Measurements from ENCODE around the gene REG3G.

REG3G gene

GRCh38 chr2:79025421-79025820, at the start of gene REG3G:
Gene REG3G, plus strand, starts transcription at chr2:79025702. Its CDS starts 392 bp downstream, at chr2:79026094.
- H3K27me3 ChIP-seq (ENCODE audit: control insufficient read depth, insufficient read depth, low read length): no peaks in the 10 kb centered on the region
- H3K4me1 ChIP-seq (ENCODE audit: control insufficient read depth, insufficient read depth, low read length): no peaks in the 10 kb centered on the region
- H3K9ac ChIP-seq (ENCODE audit: low read length): no peak within 1 kb of the TSS
- no peak within 1 kb of the TSS for H3K27ac ChIP-seq (ENCODE audit: low read depth, low read length)
- no peak within 1 kb of the TSS for H3K4me3 ChIP-seq (ENCODE audit: low read length)
- no peaks in the 10 kb centered on the region for H3K36me3 ChIP-seq (ENCODE audit: control insufficient read depth, insufficient read depth, low read length)

- Histone ChIP-seq H3K4me3 (ENCODE audit: low read length) (no peak overlapping the region), H3K36me3 (ENCODE audit: control insufficient read depth, insufficient read depth, low read length) (no peaks in the 10 kb centered on the region), H3K9ac (ENCODE audit: low read length) (no peak overlapping the region), H3K27me3 (ENCODE audit: control insufficient read depth, insufficient read depth, low read length) (no peaks in the 10 kb centered on the region), H3K4me1 (ENCODE audit: control insufficient read depth, insufficient read depth, low read length) (no peaks in the 10 kb centered on the region), H3K27ac (ENCODE audit: low read depth, low read length) (no peak overlapping the region)
Observed at GRCh38 chr2:78977661-78978145, 47.8 kb upstream of the REG3G start.

GRCh38 chr2:78978340-78978739, 47.2 kb upstream of the REG3G start:
- Histone ChIP-seq H3K27ac (ENCODE audit: low read depth, low read length) (no peak overlapping the region), H3K9ac (ENCODE audit: low read length) (no peak overlapping the region), H3K4me1 (ENCODE audit: control insufficient read depth, insufficient read depth, low read length) (no peaks in the 10 kb centered on the region), H3K27me3 (ENCODE audit: control insufficient read depth, insufficient read depth, low read length) (no peaks in the 10 kb centered on the region), H3K4me3 (ENCODE audit: low read length) (no peak overlapping the region), H3K36me3 (ENCODE audit: control insufficient read depth, insufficient read depth, low read length) (no peaks in the 10 kb centered on the region)

GRCh38 chr2:78979380-78980151, 45.9 kb upstream of the REG3G start:
- no peak overlapping the region for H3K9ac ChIP-seq (ENCODE audit: low read length)
- H3K4me1 ChIP-seq (ENCODE audit: control insufficient read depth, insufficient read depth, low read length): no peaks in the 10 kb centered on the region
- no peaks in the 10 kb centered on the region for H3K36me3 ChIP-seq (ENCODE audit: control insufficient read depth, insufficient read depth, low read length)
- no peak overlapping the region for H3K4me3 ChIP-seq (ENCODE audit: low read length)
- H3K27ac ChIP-seq (ENCODE audit: low read depth, low read length): no peak overlapping the region
- H3K27me3 ChIP-seq (ENCODE audit: control insufficient read depth, insufficient read depth, low read length): no peaks in the 10 kb centered on the region

- Histone ChIP-seq H3K27ac (ENCODE audit: low read depth, low read length) (no peak overlapping the region), H3K4me3 (ENCODE audit: low read length) (no peak overlapping the region), H3K4me1 (ENCODE audit: control insufficient read depth, insufficient read depth, low read length) (no peaks in the 10 kb centered on the region), H3K27me3 (ENCODE audit: control insufficient read depth, insufficient read depth, low read length) (no peaks in the 10 kb centered on the region), H3K36me3 (ENCODE audit: control insufficient read depth, insufficient read depth, low read length) (no peaks in the 10 kb centered on the region), H3K9ac (ENCODE audit: low read length) (no peak overlapping the region)
Observed at GRCh38 chr2:78980152-78980465, 45.4 kb upstream of the REG3G start.

- Histone ChIP-seq H3K4me3 (ENCODE audit: low read length) (no peak overlapping the region), H3K36me3 (ENCODE audit: control insufficient read depth, insufficient read depth, low read length) (no peaks in the 10 kb centered on the region), H3K27me3 (ENCODE audit: control insufficient read depth, insufficient read depth, low read length) (no peaks in the 10 kb centered on the region), H3K4me1 (ENCODE audit: control insufficient read depth, insufficient read depth, low read length) (no peaks in the 10 kb centered on the region), H3K27ac (ENCODE audit: low read depth, low read length) (no peak overlapping the region), H3K9ac (ENCODE audit: low read length) (no peak overlapping the region)
Observed at GRCh38 chr2:78980871-78981270, 44.6 kb upstream of the REG3G start.

GRCh38 chr2:78982638-78983330, 42.7 kb upstream of the REG3G start:
- Histone ChIP-seq H3K4me3 (ENCODE audit: low read length) (no peak overlapping the region), H3K27me3 (ENCODE audit: control insufficient read depth, insufficient read depth, low read length) (no peaks in the 10 kb centered on the region), H3K27ac (ENCODE audit: low read depth, low read length) (no peak overlapping the region), H3K4me1 (ENCODE audit: control insufficient read depth, insufficient read depth, low read length) (no peaks in the 10 kb centered on the region), H3K9ac (ENCODE audit: low read length) (no peak overlapping the region), H3K36me3 (ENCODE audit: control insufficient read depth, insufficient read depth, low read length) (no peaks in the 10 kb centered on the region)

- Histone ChIP-seq H3K27me3 (ENCODE audit: control insufficient read depth, insufficient read depth, low read length) (no peaks in the 10 kb centered on the region), H3K4me1 (ENCODE audit: control insufficient read depth, insufficient read depth, low read length) (no peaks in the 10 kb centered on the region), H3K9ac (ENCODE audit: low read length) (no peak overlapping the region), H3K36me3 (ENCODE audit: control insufficient read depth, insufficient read depth, low read length) (no peaks in the 10 kb centered on the region), H3K27ac (ENCODE audit: low read depth, low read length) (no peak overlapping the region), H3K4me3 (ENCODE audit: low read length) (no peak overlapping the region)
Observed at GRCh38 chr2:78984386-78984785, 41.1 kb upstream of the REG3G start.

GRCh38 chr2:78985558-78985957, 39.9 kb upstream of the REG3G start:
- Histone ChIP-seq H3K9ac (ENCODE audit: low read length) (no peak overlapping the region), H3K4me1 (ENCODE audit: control insufficient read depth, insufficient read depth, low read length) (no peaks in the 10 kb centered on the region), H3K4me3 (ENCODE audit: low read length) (no peak overlapping the region), H3K27ac (ENCODE audit: low read depth, low read length) (no peak overlapping the region), H3K36me3 (ENCODE audit: control insufficient read depth, insufficient read depth, low read length) (no peaks in the 10 kb centered on the region), H3K27me3 (ENCODE audit: control insufficient read depth, insufficient read depth, low read length) (no peaks in the 10 kb centered on the region)

- Histone ChIP-seq H3K27me3 (ENCODE audit: control insufficient read depth, insufficient read depth, low read length) (peaks cover 10% of the 10 kb centered on the region), H3K9ac (ENCODE audit: low read length) (no peak overlapping the region), H3K4me3 (ENCODE audit: low read length) (no peak overlapping the region), H3K36me3 (ENCODE audit: control insufficient read depth, insufficient read depth, low read length) (no peaks in the 10 kb centered on the region), H3K27ac (ENCODE audit: low read depth, low read length) (no peak overlapping the region), H3K4me1 (ENCODE audit: control insufficient read depth, insufficient read depth, low read length) (no peaks in the 10 kb centered on the region)
Observed at GRCh38 chr2:78989051-78989450, 36.5 kb upstream of the REG3G start.

GRCh38 chr2:78992451-78992806, 33.1 kb upstream of the REG3G start:
- Histone ChIP-seq H3K4me1 (ENCODE audit: control insufficient read depth, insufficient read depth, low read length) (no peaks in the 10 kb centered on the region), H3K27ac (ENCODE audit: low read depth, low read length) (no peak overlapping the region), H3K9ac (ENCODE audit: low read length) (no peak overlapping the region), H3K36me3 (ENCODE audit: control insufficient read depth, insufficient read depth, low read length) (no peaks in the 10 kb centered on the region), H3K27me3 (ENCODE audit: control insufficient read depth, insufficient read depth, low read length) (peaks cover 10% of the 10 kb centered on the region), H3K4me3 (ENCODE audit: low read length) (peak overlapping the region; percentile 46)

GRCh38 chr2:78992807-78993517, 32.5 kb upstream of the REG3G start:
- Histone ChIP-seq H3K27ac (ENCODE audit: low read depth, low read length) (no peak overlapping the region), H3K9ac (ENCODE audit: low read length) (no peak overlapping the region), H3K27me3 (ENCODE audit: control insufficient read depth, insufficient read depth, low read length) (peaks cover 10% of the 10 kb centered on the region), H3K4me3 (ENCODE audit: low read length) (peak overlapping the region; percentile 46), H3K4me1 (ENCODE audit: control insufficient read depth, insufficient read depth, low read length) (no peaks in the 10 kb centered on the region), H3K36me3 (ENCODE audit: control insufficient read depth, insufficient read depth, low read length) (no peaks in the 10 kb centered on the region)
